NCI-H2227 (cell line): ENCODE data around the gene SRF.

Experiments used
- DNase-seq: peaks from one replicate; lab custom pipeline; 2025; ENCODE audit not compliant: unreplicated experiment; lab: John Stamatoyannopoulos, UW

SRF gene

DNA sequence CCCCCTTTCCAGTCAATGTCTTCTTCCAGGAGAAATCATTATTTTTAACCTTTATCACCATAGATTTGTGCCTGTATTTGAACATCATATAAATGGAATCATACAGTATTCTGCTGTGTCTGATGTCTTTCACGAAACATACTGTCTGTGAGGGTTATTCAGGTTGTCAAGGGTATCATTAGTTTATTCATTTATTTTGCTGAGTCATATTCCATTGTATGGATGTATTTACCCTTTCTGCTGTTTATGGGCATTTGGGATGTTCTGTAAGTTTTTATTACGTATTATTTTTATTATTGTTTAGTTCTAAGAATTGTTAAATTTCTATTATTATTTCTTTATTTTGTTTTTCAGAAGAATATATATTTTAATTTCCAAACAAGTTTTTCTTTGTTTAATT lies 36.2 kb downstream of the SRF start:
- DNase-seq: no peak

GRCh38 chr6:43211955-43212354 lies 40.9 kb downstream of the SRF start:
- no peak for DNase-seq

DNA sequence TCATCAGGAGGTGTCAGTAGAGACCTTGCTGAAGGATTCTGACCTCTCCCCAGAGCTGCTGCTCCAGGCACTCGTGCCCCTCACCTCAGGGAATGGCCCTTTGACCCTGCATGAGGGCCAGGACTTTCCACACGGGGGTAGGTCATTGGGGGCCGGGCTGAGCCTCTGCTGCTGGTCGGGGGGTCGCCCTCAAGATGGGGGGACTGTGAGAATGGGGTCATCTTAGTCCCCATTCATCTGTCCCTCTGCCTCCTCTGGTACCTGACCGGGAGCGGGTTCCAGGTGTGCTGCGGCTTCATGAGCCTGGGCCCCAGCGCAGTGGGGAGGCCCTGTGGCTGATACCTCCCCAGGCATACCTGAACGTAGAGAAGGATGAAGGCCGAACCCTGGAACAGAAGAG lies 42.4 kb downstream of the SRF start:
- no peak for DNase-seq

DNA sequence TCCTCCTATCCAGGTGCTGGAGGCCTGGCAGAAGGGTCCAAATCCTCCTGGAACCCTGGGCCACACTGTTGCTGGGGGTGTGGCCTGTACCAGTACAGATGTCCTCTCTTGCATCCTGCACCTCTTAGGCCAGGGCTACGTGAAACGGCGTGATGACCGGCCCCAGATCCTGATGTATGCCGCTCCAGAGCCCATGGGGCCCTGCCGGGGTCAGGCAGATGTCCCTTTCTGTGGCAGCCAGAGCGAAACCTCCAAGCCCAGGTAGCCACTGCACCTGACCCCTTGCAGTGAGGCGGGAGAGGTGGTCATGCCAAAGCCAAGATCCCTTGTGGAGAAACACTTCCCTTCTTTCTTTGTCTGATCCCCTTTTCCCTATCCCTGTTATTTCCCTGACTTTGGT lies 44.0 kb downstream of the SRF start:
- DNase-seq: no peak

DNA sequence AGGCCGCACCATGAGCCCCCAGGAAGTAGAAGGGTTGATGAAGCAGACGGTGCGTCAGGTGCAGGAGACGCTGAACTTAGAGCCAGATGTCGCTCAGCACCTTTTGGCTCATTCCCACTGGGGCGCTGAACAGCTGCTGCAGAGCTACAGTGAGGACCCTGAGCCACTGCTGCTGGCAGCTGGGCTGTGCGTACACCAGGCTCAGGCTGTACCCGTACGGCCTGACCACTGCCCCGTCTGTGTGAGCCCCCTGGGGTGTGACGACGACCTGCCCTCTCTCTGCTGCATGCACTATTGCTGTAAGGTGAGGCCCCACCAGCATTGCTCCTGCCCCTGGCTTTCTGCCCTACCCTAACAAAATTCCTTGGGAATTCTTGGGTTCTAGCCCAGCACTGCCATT lies 45.1 kb downstream of the SRF start:
- DNase-seq: no peak

DNA sequence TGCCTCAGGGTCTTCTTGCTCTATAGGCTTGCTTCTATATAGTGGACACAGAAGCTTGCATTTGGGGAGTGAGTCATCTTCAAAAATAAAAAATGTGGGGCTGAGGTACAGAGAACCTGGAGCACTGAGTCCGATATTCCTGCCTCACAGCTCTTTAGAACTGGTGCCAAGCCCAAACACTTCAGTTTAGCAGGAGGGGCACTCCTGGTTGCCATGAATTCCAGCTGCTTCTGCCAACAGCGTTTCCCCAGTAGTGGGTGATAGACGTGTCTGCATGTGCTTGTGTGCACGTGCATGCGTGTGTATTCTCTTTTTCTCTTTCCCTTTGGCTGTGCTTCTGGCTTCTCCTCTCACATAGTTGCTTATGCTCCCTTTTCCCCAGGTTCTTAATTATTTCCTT lies 46.3 kb downstream of the SRF start:
- DNase-seq: no peak

- DNase-seq: no peak
Observed at GRCh38 chr6:43219119-43219518, 48.0 kb downstream of the SRF start.

DNA sequence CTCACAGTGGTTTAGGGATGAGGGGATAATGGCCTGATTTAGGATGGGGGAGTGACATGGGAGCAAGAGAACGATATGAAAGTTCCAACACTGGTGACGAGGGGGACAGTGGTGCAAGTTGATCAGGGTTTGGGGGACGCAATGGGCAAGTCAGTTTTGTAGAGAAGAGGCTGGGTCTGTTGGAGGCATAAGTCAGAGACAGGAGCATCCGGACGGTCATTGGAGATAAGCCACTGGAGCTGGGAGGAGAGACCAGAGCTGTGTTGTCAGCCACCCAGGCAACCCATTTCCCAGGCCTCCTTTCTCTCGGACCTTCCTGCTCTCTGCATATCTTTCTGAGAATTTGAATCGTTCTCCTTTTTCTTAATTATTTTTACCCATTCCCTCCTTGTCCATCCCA lies 48.7 kb downstream of the SRF start:
- DNase-seq: no peak

- DNase-seq: no peak
Observed at GRCh38 chr6:43220439-43220951, 49.4 kb downstream of the SRF start.

- DNase-seq: no peak
Observed at GRCh38 chr6:43221046-43221972, 50.2 kb downstream of the SRF start.

DNA sequence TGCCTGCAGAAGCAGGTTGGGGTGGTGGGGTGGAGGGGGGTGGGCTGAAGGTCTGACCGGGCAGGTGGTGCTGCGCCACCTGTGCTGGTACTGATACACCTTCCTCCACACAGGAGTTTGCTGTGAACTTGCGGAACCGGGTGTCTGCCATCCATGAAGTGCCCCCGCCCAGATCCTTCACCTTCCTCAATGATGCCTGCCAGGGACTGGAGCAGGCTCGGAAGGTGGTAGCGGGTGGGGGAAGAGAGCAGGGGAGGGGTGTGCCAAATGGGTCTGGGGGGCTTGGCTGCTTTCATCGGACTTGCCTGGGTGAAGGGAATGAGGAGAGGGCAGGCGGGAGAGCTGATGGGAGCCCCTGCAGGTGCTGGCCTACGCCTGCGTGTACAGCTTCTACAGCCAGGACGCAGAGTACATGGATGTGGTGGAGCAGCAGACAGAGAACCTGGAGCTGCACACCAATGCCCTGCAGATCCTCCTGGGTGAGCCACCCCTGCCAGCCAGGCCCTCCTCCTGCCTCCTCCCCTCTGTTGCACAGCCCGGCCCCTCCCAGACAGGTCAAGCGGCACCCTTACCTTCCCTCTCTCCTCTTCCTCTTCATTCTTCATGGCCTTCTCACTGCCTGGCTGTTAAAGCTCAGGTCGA lies 51.5 kb downstream of the SRF start:
- DNase-seq: no peak

- DNase-seq: no peak
Observed at GRCh38 chr6:43223175-43223574, 52.1 kb downstream of the SRF start.

DNA sequence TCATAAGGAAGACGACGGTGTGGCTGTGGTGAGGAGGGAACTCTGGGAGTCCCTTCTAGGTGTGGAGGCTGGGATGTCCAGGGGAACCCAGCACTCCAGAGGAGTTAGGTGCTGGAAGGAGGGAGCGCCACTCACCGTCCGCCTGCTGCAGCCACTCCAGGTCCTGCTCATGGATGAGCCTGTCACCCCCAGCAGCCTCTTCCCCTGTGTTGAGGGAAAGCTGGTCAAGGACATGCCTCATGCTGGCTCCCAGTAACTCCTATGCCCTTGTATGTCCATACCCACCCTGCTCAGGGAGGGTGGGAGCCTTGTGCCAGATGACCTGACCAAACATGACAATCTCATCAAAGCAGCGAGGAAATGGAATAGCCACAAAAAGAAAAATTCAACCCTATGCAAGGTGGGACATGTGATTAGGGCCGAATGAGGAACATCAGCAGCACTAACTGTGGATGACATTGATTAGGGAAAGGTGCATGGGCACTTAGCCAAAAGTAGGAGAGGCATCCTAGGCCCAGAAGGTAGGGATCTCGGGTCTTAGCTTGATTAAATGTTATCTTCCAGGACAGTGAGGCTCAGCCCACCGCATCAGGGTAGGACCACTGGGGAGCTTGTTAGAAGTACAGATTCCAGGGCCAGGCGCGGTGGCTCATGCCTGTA lies 55.3 kb downstream of the SRF start:
- no peak for DNase-seq

- peak; percentile 73 for DNase-seq
Observed at GRCh38 chr6:43228951-43229802, 58.1 kb downstream of the SRF start, which contains the start of gene DNPH1. TSS of gene DNPH1 (minus strand) at chr6:43229481. CDS start at chr6:43229456, 25 bp downstream.

DNA sequence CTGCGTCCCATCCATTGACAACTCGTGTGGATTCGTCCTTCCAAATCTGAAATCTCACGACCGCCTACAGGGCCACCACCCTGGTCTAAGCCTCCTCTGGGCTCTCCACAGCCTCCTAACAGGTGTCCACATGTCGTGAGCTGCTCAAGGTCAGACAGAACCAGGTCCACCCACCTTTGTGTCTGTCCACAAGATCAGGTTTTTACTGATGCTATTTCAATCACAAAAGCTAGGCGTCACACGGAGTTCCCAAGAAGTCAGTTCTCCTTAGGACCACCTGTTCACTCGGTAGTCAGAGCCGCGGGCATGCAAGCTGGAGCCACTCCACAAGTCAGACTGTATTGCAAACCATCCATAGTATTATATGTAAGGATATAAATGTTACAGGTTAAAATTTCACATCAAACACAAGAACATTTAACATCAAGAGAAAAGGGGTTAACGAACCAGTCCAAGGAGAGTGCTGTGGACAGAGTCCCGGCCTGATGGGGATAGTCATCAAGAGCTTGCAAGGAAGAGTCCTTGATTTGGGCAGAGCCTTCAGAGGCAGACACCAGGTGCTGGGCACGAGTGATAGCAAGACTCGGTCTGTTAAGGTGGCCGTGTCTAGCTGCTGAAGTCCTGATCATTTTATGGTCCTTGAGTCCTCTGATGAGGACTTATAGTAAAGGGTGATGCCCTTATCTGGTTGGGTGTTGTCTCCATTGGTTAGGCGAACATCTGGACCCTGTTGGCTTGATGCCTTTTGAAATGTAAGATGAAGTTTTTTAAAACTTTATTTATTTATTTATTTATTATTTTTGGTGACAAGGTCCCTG lies 58.9 kb downstream of the SRF start:
- no peak for DNase-seq

DNA sequence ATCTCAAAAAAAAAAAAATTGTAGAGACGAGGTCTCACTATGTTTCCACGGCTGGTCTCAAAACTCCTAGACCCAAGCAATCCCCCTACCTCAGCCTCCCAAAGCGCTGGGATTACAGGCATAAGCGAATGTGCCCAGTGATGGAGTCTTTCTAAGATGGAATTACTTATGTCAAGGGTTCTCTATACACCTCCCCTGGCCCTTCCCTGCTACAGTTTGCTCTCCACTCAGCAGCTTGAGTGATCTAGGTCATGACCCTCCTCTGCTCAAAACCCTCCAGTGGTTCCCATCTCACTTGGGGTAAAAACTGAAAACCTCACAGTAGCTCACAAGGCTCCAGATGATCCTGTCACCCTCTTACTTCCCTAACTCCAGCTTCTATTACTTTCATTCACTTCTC lies 60.0 kb downstream of the SRF start:
- DNase-seq: no peak
